Activated CD4-positive, alpha-beta T cell treated with anti-CD3 and anti-CD28 coated beads for 1 hour (primary cell): ENCODE results near the gene RASA4B.
"Not testable (repeated sequence)": the region's sequence is repeated elsewhere in the genome, so short reads cannot be mapped to it uniquely, and the experiment has no call there.

Experiments
- DNase-seq: peaks from one replicate; pipeline ENCODE4 v3.0.0-alpha.2; 2020

The RASA4B gene

DNA sequence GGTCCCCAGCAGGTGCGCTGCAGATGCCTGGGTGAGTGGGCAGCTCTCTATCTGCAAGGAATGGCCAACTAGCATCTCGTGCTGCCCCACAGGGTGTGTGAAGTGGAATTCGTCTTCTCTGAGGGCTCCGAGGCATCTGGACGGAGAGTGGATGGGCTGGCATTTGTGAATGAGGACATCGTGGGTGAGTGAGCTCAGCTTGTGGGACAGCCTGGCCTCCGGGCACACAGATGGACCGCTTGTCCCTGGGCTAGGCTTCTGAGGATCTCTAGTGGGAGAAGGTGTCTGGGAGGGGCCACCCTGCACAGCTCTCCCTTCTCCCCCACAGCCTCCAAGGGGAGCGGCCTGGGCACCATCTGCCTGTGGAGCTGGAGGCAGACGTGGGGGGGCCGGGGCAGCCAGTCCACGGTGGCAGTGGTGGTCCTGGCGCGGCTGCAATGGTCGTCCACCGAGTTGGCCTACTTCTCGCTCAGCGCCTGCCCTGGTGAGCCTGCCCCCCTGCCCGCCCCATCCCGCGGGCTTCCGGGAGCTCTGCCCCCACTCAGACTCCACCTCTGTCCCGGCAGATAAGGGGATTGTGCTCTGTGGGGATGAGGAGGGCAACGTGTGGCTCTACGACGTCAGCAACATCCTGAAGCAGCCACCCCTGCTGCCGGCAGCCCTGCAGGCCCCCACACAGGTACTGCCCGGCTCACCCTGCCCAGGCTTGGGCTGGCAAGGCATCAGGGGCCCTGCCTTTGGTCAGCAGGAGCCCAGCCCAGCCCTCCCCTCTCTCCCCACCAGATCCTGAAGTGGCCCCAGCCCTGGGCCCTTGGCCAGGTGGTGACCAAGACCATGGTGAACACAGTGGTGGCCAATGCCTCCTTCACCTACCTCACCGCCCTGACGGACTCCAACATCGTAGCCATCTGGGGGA, 45.2 kb downstream of the RASA4B start:
- no peak for DNase-seq

DNA sequence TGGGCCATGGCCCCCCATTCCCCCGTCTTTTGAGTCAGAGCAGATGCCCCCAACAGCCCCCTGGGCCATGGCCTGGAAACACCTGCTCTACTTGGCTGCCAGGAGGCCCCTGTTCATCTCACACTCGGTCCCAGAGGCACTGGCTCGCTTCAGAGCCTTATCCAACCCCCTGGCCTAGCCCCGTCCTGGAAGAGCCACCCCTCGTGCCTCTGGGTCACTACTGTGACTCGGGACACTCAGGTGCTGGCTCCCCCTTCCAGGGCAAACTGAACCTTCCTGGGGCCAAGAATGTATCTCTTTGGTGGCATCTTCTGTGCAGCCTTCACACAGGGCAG, 45.8 kb downstream of the RASA4B start:
- no peak for DNase-seq

DNA sequence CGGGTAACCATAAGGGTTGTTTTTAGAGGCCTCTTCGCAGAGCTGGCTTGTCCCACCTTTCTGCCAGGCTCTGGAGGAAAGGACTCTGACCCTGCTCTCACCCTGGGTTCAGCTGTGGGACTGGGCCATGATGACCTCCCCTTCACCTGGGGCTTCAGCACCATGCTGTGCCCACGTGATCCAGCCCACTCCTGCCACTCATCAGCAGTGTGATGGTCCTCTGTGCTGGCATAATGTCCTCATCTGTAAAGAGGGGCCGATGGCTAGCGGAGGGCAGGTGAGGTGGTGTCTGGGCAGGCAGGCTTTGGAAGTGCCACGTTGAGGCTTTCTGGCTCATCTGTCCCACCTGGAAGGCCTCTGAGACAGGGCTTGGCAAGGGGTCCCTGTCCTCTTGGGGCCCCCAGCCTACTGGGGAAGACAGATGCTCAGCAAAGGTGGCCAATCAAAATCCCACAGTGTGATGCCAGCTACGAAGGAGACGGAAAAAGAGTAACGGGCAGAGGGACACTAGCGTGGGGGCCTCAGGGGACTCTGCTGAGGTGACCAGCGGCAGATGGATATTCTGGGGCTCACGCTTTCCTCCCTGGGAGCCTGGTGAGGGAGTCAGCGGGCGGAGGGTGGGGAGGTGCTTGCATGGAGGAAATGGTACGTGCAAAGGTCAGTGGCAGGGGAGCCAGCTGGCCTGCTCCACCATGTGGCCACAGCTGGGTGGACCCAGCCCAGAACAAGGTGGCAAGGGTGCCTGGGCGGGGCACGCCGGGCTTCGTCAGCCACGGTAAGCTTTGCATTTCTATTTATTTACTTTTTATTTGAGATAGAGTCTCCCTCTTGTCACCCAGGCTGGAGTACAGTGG, 47.4 kb downstream of the RASA4B start:
- DNase-seq = no peak

DNA sequence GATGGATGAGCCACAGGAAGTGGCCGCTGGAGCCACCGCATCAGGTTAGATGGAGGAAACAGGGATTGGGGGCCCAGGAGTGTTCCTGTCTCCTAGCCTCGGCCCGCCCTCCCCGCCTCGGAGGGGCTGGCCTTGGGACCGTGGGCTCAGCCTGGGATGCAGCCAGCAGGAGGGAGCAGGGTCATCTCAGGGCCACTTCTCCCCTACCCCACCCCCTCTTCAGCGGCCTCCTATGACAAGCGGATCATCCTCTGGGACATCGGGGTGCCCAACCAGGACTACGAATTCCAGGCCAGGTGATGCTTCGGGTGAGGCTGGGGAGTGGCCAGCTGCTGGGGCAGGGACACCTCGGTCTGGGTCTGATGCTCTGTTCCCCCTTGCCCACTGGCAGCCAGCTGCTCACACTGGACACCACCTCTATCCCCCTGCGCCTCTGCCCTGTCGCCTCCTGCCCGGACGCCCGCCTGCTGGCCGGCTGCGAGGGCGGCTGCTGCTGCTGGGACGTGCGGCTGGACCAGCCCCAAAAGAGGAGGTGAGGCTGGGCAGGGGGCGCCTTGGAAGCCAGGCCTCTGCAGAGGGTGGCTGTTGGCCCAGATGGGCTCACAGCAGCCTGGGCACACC, 48.1 kb downstream of the RASA4B start:
- no peak for DNase-seq

DNA sequence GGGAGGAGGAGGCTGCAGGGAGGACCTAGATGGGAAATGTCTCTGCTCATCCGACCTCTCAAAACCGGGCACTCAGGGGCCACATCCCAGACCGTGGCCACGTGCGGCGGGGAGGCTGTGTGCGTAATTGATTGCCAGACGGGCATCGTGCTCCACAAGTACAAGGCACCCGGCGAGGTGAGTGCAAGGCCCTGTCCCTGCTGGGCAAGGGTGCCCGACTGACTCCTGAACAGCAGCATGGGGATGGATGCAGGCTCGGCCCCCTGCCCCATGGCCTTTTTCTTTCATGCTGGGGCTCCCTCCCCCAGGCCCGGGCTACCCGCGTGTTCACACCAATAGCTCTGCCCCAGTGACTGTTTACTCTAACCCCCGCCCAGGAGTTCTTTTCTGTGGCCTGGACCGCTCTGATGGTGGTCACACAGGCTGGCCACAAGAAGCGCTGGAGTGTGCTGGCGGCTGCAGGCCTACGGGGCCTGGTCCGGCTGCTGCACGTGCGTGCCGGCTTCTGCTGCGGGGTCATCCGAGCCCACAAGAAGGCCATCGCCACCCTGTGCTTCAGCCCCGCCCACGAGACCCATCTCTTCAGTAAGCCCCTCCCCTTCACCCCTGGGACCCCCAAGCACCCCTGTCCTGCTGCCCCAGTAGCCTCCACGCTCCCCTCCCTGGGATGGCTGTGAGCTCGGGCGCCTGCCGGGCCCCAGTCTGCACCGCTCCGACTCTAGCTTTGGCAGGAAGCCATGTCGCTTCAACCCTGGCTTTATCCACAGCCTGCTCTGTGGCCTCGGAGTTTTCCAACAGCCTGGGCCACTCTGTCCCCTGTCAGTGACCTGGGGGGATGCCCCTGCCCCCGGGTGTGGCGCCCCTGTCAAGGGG, 48.9 kb downstream of the RASA4B start:
- DNase-seq = no peak

DNA sequence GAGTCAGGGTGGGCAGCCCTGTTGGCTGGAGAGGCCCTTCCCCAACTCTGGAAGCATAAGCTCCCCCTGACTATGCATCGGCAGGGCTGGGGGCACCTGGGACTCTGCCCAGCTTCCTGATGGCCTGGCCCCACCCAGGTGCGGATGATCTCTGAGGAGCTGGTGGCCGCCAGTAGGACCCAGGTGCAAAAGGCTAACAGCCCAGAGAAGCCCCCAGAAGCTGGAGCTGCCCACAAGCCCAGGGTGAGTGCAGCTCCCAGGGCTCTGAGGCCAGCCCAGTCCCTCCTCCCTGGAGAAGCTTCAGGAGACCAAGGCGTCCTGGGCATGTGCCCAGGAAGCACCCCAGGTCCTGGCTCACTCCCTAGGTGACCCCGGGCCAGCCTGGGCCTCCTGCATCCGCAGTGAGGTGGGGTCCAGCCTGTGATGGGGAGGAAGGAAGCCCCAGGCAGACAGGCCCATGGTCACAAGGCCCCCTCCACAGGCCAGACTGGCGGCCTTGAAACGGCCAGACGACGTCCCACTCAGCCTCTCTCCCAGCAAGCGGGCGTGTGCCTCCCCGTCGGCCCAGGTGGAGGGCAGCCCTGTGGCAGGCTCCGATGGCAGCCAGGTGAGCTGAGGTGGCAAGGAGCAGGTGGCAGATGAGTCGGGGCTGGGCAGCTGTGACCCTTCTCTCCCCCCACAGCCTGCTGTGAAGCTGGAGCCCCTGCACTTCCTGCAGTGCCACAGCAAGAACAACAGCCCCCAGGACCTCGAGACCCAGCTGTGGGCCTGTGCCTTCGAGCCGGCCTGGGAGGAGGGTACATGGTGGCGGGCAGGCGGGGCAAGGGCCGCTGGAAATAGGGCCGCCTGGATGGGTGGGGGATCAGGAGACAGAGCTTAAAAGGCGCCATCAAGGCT, 49.7 kb downstream of the RASA4B start:
- DNase-seq = no peak

GRCh38 chr7:102466097-102466496, 51.5 kb downstream of the RASA4B start:
- no peak for DNase-seq

GRCh38 chr7:102464577-102465280, 52.8 kb downstream of the RASA4B start, which contains the start of the genes ALKBH4 and LRWD1:
TSS of gene ALKBH4 (minus strand) at chr7:102464863. CDS start at chr7:102464836, 27 bp downstream.
TSS of gene LRWD1 (plus strand) at chr7:102464984. CDS start at chr7:102465081, 97 bp downstream.
- peak; percentile 91 for DNase-seq

- no peak for DNase-seq
Observed at GRCh38 chr7:102463841-102464576, 53.6 kb downstream of the RASA4B start.

- DNase-seq = no peak
Observed at GRCh38 chr7:102460467-102460866, 57.1 kb downstream of the RASA4B start.

- DNase-seq = no peak
Observed at GRCh38 chr7:102459221-102459844, 58.2 kb downstream of the RASA4B start.

DNA sequence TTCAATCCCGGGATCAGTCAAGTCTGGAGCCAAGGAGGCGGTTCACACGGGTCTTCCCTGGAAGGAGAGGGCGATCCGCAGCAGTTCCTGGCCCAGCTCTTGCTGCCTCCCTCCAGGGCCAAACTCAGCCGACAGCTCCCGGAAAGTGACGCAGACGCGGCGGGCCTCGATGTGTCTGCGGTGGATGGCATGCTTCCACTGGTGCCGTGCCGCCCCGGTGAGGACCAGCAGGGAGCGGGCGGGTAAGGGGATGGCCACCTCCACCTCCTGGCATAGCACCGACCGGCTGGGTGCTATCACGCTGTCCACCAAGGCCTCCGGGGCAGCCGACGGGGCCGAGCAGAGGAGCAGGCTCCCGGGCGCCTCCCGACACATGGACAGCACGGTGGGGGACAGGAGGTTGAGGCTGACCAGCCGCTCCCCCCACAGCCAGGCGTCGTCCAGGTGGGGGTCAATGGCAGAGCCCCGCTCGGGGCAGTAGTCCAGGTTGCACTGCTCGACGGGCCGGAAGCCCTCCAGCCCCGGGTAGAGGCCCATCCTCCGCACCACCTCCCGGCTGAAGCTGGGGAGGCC, 60.1 kb downstream of the RASA4B start:
- no peak for DNase-seq

- DNase-seq = no peak
Observed at GRCh38 chr7:102456327-102456726, 61.2 kb downstream of the RASA4B start.

DNA sequence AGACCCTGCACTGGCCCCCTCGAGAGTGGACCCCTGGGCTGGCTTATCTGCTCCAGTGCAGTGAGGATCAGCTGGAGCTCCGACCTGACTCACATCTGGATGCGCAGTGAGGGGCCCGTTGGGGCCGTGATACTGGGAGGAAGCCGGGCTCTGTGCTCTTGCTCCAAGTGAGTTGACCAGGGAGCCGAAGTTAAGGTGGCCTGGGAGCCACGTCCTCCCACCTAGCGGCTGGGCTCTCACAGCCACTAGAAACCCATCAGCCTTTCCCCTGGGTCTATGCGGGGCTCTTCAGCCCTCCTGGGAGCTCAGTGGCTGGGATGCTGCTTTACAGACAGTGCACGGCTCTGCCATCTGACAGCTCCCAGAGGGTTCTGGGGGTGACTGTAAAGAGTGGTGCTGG, 62.0 kb downstream of the RASA4B start:
- no peak for DNase-seq

DNA sequence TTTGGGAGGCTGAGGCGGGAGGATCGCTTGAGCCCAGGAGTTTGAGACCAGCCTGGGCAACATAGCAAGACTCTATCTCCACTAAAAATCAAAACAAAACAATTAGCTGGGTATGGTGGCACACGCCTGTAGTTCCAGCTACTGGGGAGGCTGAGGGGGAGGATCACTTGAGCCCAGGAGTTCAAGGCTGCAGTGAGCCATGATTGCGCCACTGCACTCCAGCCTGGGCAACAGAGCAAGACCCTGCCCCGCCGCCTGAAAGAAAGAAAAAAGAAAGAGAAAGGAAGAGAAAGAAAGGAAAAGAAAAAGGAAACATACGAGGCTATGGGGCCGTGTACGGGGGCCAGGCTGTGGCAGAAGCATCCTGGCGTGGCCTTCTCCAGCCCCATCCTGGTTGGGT, 62.6 kb downstream of the RASA4B start:
- not testable (repeated sequence) for DNase-seq

GRCh38 chr7:102454468-102454867, 63.1 kb downstream of the RASA4B start:
- DNase-seq = no peak

GRCh38 chr7:102453319-102453718, 64.3 kb downstream of the RASA4B start:
- no peak for DNase-seq

GRCh38 chr7:102452451-102452850, 65.1 kb downstream of the RASA4B start:
- DNase-seq = no peak
